HUES6 (cell line): ENCODE data around the gene OLR1.
"Not testable (repeated sequence)": the region's sequence is repeated elsewhere in the genome, so short reads cannot be mapped to it uniquely, and the experiment has no call there.

Experiments used
- H3K27ac ChIP-seq: 2 replicates; pipeline ENCODE4 v1.7.0; 2013; ENCODE audit warnings: low read depth, mild to moderate bottlenecking, low read length, inconsistent platforms
- H3K27me3 ChIP-seq: 2 replicates; pipeline ENCODE4 v1.6.1; 2013; ENCODE audit warnings: low read length; ENCODE audit not compliant: control insufficient read depth, insufficient read depth
- H3K36me3 ChIP-seq: 2 replicates; pipeline ENCODE4 v1.6.1; 2013; ENCODE audit warnings: low read length; ENCODE audit not compliant: control insufficient read depth, insufficient read depth
- H3K4me1 ChIP-seq: 2 replicates; pipeline ENCODE4 v1.6.1; 2013; ENCODE audit warnings: low read length; ENCODE audit not compliant: control insufficient read depth, insufficient read depth
- H3K4me3 ChIP-seq: 2 replicates; pipeline ENCODE4 v1.5.1; 2013; ENCODE audit warnings: low read depth, low read length
- H3K9ac ChIP-seq: one replicate; pipeline ENCODE4 v1.6.1; 2013; ENCODE audit warnings: mild to moderate bottlenecking, low read length
- H3K9me3 ChIP-seq: 2 replicates; pipeline ENCODE4 v1.6.1; 2013; ENCODE audit warnings: low read depth, low read length; ENCODE audit not compliant: control insufficient read depth, insufficient read depth

Gene OLR1

GRCh38 chr12:10211940-10212738 lies 40.2 kb upstream of the OLR1 start:
- peak overlapping the region; percentile 96 for H3K27ac ChIP-seq
- no peaks in the 10 kb centered on the region for H3K27me3 ChIP-seq
- peak overlapping the region; percentile 92 for H3K9ac ChIP-seq
- no peaks in the 10 kb centered on the region for H3K9me3 ChIP-seq
- H3K36me3 ChIP-seq: no peaks in the 10 kb centered on the region; the same call in 1 of the 2 replicates
- peaks cover 12% of the 10 kb centered on the region for H3K4me1 ChIP-seq
- H3K4me3 ChIP-seq: peak overlapping the region; percentile 84

GRCh38 chr12:10211101-10211939 lies 39.4 kb upstream of the OLR1 start:
- Histone ChIP-seq H3K4me1 (peaks cover 12% of the 10 kb centered on the region), H3K27me3 (no peaks in the 10 kb centered on the region), H3K4me3 (no peak overlapping the region), H3K27ac (no peak overlapping the region; the same call in 1 of the 2 replicates), H3K9me3 (no peaks in the 10 kb centered on the region), H3K9ac (no peak overlapping the region), H3K36me3 (no peaks in the 10 kb centered on the region)

- no peaks in the 10 kb centered on the region for H3K27me3 ChIP-seq
- H3K4me3 ChIP-seq: no peak overlapping the region
- no peak overlapping the region for H3K9ac ChIP-seq
- no peaks in the 10 kb centered on the region for H3K36me3 ChIP-seq
- peaks cover 15% of the 10 kb centered on the region for H3K4me1 ChIP-seq
- no peak overlapping the region for H3K27ac ChIP-seq
- no peaks in the 10 kb centered on the region for H3K9me3 ChIP-seq
Observed at GRCh38 chr12:10210225-10210624, 38.3 kb upstream of the OLR1 start.

- Histone ChIP-seq H3K27ac (no peak overlapping the region), H3K4me3 (no peak overlapping the region), H3K36me3 (no peaks in the 10 kb centered on the region), H3K27me3 (no peaks in the 10 kb centered on the region), H3K9ac (no peak overlapping the region), H3K9me3 (no peaks in the 10 kb centered on the region), H3K4me1 (peaks cover 16% of the 10 kb centered on the region)
Observed at GRCh38 chr12:10207136-10207535, 35.2 kb upstream of the OLR1 start.

- Histone ChIP-seq H3K4me3 (no peak overlapping the region), H3K27me3 (no peaks in the 10 kb centered on the region), H3K9ac (no peak overlapping the region), H3K9me3 (no peaks in the 10 kb centered on the region), H3K4me1 (peaks cover 14% of the 10 kb centered on the region), H3K36me3 (no peaks in the 10 kb centered on the region), H3K27ac (no peak overlapping the region)
Observed at GRCh38 chr12:10205220-10205807, 33.4 kb upstream of the OLR1 start.

GRCh38 chr12:10204495-10204894 lies 32.6 kb upstream of the OLR1 start:
- H3K9me3 ChIP-seq, H3K9ac ChIP-seq, H3K36me3 ChIP-seq, H3K4me3 ChIP-seq, H3K27me3 ChIP-seq, H3K27ac ChIP-seq: not testable (repeated sequence)
- H3K4me1 ChIP-seq: peaks cover 14% of the 10 kb centered on the region

- Histone ChIP-seq H3K27me3 (no peaks in the 10 kb centered on the region), H3K9ac (no peak overlapping the region), H3K27ac (no peak overlapping the region), H3K9me3 (no peaks in the 10 kb centered on the region), H3K4me3 (no peak overlapping the region), H3K4me1 (no peaks in the 10 kb centered on the region), H3K36me3 (no peaks in the 10 kb centered on the region)
Observed at GRCh38 chr12:10197879-10198278, 25.9 kb upstream of the OLR1 start.

GRCh38 chr12:10196210-10196609 lies 24.3 kb upstream of the OLR1 start:
- Histone ChIP-seq H3K27me3 (no peaks in the 10 kb centered on the region), H3K36me3 (no peaks in the 10 kb centered on the region), H3K27ac (no peak overlapping the region), H3K9ac (no peak overlapping the region), H3K4me3 (no peak overlapping the region), H3K9me3 (no peaks in the 10 kb centered on the region), H3K4me1 (peaks cover 10% of the 10 kb centered on the region)

- Histone ChIP-seq H3K27ac (no peak overlapping the region), H3K27me3 (no peaks in the 10 kb centered on the region), H3K36me3 (no peaks in the 10 kb centered on the region), H3K4me3 (no peak overlapping the region), H3K4me1 (peaks cover 19% of the 10 kb centered on the region), H3K9ac (no peak overlapping the region), H3K9me3 (no peaks in the 10 kb centered on the region)
Observed at GRCh38 chr12:10194160-10194670, 22.3 kb upstream of the OLR1 start.

- Histone ChIP-seq H3K27ac (peak overlapping the region; percentile 35; the same call in 1 of the 2 replicates), H3K4me1 (peaks cover 19% of the 10 kb centered on the region), H3K9ac (peak overlapping the region; percentile 17), H3K9me3 (no peaks in the 10 kb centered on the region), H3K27me3 (no peaks in the 10 kb centered on the region), H3K4me3 (no peak overlapping the region), H3K36me3 (no peaks in the 10 kb centered on the region)
Observed at GRCh38 chr12:10191865-10192264, 19.9 kb upstream of the OLR1 start.
